HUES48 (cell line): ENCODE data around the gene ZNF584.
"Not testable (repeated sequence)": the region's sequence is repeated elsewhere in the genome, so short reads cannot be mapped to it uniquely, and the experiment has no call there.

Source experiments
- H3K27ac ChIP-seq: one replicate; pipeline ENCODE4 v1.7.0; 2013; ENCODE audit warnings: low read depth, low read length, inconsistent platforms
- H3K27me3 ChIP-seq: 2 replicates; pipeline ENCODE4 v1.6.1; 2013; ENCODE audit warnings: mild to moderate bottlenecking, low read length; ENCODE audit not compliant: control insufficient read depth, insufficient read depth
- H3K36me3 ChIP-seq: 2 replicates; pipeline ENCODE4 v1.6.1; 2013; ENCODE audit warnings: low read length; ENCODE audit not compliant: control insufficient read depth, insufficient read depth
- H3K4me1 ChIP-seq: 2 replicates; pipeline ENCODE4 v1.6.1; 2013; ENCODE audit warnings: mild to moderate bottlenecking, low read length; ENCODE audit not compliant: control insufficient read depth, insufficient read depth
- H3K4me3 ChIP-seq: 2 replicates; pipeline ENCODE4 v1.5.1; 2013; ENCODE audit warnings: mild to moderate bottlenecking, low read depth, low read length
- H3K9ac ChIP-seq: 2 replicates; pipeline ENCODE4 v1.6.1; 2013; ENCODE audit warnings: mild to moderate bottlenecking, low read depth, low read length, moderate library complexity
- H3K9me3 ChIP-seq: 2 replicates; pipeline ENCODE4 v1.6.1; 2013; ENCODE audit warnings: low read length; ENCODE audit not compliant: control insufficient read depth, insufficient read depth

Gene ZNF584

DNA sequence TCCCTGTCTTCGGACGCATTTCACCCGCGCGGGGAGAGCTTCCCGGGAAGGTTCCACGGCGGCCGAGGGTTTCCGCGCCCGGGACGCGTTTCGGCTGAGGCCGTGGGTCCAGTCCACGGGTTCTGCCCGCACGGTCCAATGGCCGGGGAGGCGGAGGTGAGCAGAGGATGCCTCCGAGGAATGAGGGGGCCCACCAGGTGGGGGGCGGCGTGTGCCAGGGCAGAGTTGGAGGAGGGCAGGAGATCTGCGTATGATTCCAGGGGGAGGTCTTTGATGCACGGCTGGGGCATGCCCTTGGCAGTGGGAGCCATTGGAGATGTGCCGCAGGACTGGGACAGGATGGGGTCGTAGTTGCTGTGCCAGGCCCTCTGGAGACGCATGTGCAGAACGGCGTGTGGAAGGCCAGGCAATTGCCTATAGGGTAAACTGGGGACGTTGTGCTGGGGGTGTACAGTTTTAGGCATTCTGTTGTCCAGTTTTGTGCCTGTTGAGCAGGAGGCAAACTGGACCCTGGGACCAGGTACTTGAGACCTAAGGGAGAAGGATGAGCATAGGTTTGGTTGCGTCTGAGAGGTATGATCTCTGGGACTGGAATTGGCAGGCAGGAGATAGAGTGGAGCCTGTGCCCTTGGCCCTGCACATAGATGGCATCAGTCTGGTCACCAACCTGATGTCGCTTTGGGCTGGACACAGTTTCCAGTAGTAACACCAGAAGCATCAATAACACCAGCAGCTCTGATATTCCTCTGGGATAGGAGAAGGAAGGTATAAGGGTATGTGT lies 751 bp downstream of the ZNF584 start:
- H3K9me3 ChIP-seq = no peaks in the 10 kb centered on the region
- H3K9ac ChIP-seq = peak overlapping the region; percentile 46; the same call in 1 of the 2 replicates
- H3K36me3 ChIP-seq = no peaks in the 10 kb centered on the region
- H3K4me3 ChIP-seq = peak overlapping the region; percentile 93
- H3K4me1 ChIP-seq = no peaks in the 10 kb centered on the region
- peaks cover 7% of the 10 kb centered on the region; the same call in 1 of the 2 replicates for H3K27me3 ChIP-seq
- H3K27ac ChIP-seq = no peak overlapping the region

DNA sequence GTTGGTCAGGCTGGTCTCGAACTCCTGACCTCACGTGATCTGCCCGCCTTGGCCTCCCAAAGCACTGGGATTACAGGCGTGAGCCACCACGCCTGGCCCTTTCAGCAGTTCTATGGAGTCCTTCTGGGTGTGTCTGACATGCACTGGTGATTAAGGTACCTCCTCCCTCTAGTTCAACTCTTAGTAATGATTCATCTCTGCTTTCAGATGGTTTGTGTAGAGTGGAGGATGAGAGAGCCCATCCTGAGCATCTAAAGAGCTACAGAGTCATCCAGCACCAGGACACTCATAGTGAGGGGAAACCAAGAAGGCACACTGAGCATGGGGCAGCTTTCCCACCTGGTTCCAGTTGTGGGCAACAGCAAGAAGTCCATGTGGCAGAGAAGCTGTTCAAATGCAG lies 8.2 kb downstream of the ZNF584 start:
- Histone ChIP-seq H3K4me3 (no peak overlapping the region), H3K9me3 (no peaks in the 10 kb centered on the region), H3K36me3 (peaks cover 14% of the 10 kb centered on the region; the same call in 1 of the 2 replicates), H3K9ac (no peak overlapping the region), H3K27me3 (no peaks in the 10 kb centered on the region), H3K4me1 (no peaks in the 10 kb centered on the region), H3K27ac (no peak overlapping the region)

DNA sequence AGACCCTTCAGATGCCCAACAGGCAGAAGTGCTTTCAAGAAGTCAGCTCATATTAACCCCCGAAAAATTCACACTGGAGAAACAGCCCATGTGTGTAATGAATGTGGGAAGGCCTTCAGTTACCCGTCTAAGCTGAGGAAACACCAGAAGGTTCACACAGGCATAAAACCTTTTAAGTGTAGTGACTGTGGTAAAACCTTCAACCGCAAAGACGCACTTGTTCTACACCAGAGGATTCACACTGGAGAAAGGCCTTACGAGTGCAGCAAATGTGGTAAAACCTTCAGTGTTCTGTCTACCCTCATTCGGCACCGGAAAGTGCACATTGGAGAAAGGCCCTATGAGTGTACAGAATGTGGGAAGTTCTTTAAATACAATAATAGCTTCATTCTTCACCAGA lies 8.6 kb downstream of the ZNF584 start:
- Histone ChIP-seq H3K9me3 (no peaks in the 10 kb centered on the region), H3K27me3 (no peaks in the 10 kb centered on the region), H3K9ac (no peak overlapping the region), H3K36me3 (peaks cover 14% of the 10 kb centered on the region; the same call in 1 of the 2 replicates), H3K4me3 (no peak overlapping the region), H3K4me1 (no peaks in the 10 kb centered on the region), H3K27ac (no peak overlapping the region)

DNA sequence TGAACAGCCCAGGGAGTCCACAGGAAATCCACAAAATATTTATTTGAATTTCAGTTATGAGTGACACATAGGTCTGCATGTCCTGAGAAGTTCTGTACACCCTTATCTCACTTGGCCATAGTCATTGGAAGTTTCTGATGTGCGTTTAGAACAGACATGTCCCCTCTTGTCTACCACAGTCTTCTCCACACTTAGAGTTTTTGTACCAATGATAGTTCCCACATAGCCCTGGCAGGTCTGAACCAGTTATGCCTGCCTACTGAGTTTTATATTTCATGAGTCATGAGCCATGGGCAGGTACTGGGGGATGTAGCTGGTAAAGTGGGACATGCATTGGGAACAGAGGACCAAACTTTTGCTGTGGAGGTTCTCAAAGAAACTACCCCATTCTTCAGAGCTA lies 20.2 kb downstream of the ZNF584 start:
- no peak overlapping the region for H3K4me3 ChIP-seq
- peaks cover 12% of the 10 kb centered on the region for H3K36me3 ChIP-seq
- no peaks in the 10 kb centered on the region for H3K4me1 ChIP-seq
- no peak overlapping the region for H3K9ac ChIP-seq
- H3K27ac ChIP-seq = no peak overlapping the region
- no peaks in the 10 kb centered on the region for H3K27me3 ChIP-seq
- H3K9me3 ChIP-seq = peaks cover 56% of the 10 kb centered on the region

DNA sequence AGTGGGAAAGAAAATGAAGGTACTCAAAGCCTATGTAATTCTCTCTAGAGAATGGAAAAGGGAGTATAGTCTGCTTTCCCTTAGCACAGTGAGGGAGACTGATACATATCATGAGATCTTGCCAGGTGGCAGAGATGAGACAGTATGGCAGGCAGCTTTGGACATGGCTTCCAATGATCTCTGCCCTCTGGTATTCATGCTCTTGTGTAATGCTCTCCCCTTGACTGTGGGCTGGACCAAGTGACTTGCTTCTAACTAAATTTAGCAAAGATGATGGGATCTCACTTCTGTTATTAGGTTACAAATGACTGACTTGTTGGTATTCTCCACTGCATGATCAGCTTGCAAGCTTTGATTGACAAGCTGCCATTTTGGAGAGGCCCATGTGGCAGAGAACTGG lies 21.3 kb downstream of the ZNF584 start:
- Histone ChIP-seq H3K27me3 (no peaks in the 10 kb centered on the region), H3K36me3 (peaks cover 23% of the 10 kb centered on the region), H3K9me3 (peaks cover 67% of the 10 kb centered on the region), H3K4me3 (no peak overlapping the region), H3K4me1 (no peaks in the 10 kb centered on the region), H3K9ac (no peak overlapping the region), H3K27ac (no peak overlapping the region)

DNA sequence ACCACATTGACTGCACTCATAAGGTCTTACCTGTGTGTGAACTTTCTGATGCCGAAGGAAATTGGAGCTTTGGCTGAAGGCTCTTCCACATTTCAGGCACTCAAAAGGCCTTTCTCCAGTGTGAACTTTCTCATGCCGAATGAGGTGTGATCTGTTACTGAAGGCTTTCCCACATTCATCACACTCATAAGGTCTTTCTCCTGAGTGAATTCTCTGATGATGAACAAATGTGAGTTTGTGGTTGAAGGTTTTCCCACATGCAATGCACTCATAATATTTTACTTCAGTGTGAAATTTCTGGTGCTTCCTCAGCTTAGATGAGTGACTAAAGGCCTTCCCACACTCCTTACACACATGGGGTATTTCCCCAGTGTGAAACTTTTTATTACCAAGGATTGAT lies 25.8 kb downstream of the ZNF584 start:
- no peaks in the 10 kb centered on the region for H3K4me1 ChIP-seq
- H3K27ac ChIP-seq = no peak overlapping the region
- no peak overlapping the region for H3K9ac ChIP-seq
- H3K27me3 ChIP-seq = no peaks in the 10 kb centered on the region
- H3K4me3 ChIP-seq = no peak overlapping the region; the same call in 1 of the 2 replicates
- peaks cover 43% of the 10 kb centered on the region for H3K36me3 ChIP-seq
- peaks cover 86% of the 10 kb centered on the region for H3K9me3 ChIP-seq

DNA sequence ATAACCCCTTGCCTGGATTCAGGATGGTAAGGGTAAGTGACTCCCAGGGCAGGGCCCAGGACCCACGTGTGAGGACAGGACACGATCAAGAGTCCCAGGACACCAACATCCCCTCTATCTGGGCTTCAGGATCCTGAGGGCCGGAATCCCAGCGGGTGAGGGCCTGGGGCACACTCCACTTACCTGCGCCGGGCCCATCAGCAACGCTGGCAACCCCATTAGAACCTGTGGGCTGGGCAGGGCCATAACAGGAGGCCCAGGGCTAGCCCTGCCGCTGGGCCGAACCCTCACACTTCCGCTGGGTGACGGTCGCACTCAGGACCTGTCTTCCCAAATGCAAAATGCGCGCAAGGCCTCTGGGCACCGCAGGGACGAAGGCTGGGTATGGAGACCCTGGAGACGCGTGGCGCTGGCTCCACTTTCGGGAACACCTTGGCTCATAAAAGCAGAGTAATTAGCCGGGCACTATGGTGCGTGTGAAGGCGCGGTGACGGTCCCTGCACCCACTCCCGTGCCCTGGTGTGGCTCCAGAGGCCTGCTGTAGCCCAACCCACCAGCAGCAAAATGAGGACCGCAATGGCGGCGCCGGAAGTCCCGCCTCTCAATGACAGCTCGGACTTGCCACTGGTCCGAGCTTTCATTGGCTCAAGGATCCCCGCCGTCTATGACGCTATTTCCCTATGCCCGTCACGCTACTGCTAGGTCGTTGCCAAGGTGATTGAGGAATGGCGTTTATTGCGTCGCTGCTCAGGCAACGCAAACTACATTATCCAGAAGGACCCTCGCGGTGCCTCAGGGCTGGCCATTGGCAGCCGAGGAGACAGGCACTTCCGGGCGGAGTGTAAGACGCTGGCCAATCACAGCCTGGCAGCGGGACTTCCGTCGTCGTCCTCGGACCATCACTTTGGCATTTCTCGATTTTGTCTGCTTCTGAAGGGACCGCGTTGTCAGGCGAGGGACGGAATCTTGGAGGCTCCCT lies 31.4 kb downstream of the ZNF584 start, which contains the start of gene ZNF132:
Gene ZNF132 (minus strand): TSS at position 578 of the 979 bp plus-strand sequence. CDS start 332 bp downstream, at position 246.
- Histone ChIP-seq H3K4me3 (peak within 1 kb of the TSS; percentile 69), H3K27me3 (peaks cover 5% of the 10 kb centered on the region; the same call in 1 of the 2 replicates), H3K9me3 (peaks cover 49% of the 10 kb centered on the region), H3K4me1 (no peaks in the 10 kb centered on the region), H3K27ac (no peak within 1 kb of the TSS), H3K36me3 (peaks cover 19% of the 10 kb centered on the region), H3K9ac (no peak within 1 kb of the TSS)

DNA sequence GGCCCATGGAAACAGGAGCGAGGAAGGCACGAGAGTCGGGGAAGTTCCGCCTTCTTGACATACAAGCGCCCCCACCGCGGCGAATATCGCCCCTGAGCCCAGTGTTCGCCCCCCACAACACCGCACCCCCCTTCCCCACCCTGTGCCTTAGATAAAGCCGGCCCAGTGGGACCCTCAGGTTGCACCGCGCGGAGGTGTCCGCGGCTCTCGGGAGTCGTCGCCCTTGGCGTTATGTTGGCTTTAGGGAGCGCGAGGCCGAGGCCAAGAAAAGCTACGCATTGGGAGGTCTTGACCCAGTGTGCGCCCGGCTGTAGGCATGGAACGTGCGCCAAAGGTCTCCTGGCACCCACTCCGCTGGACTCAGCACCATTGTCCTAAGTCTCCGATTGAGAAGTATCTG lies 32.1 kb downstream of the ZNF584 start:
- peaks cover 5% of the 10 kb centered on the region; the same call in 1 of the 2 replicates for H3K27me3 ChIP-seq
- peaks cover 42% of the 10 kb centered on the region for H3K9me3 ChIP-seq
- H3K36me3 ChIP-seq = peaks cover 12% of the 10 kb centered on the region
- peak overlapping the region; percentile 69 for H3K4me3 ChIP-seq
- H3K9ac ChIP-seq = no peak overlapping the region
- no peak overlapping the region for H3K27ac ChIP-seq
- no peaks in the 10 kb centered on the region for H3K4me1 ChIP-seq

DNA sequence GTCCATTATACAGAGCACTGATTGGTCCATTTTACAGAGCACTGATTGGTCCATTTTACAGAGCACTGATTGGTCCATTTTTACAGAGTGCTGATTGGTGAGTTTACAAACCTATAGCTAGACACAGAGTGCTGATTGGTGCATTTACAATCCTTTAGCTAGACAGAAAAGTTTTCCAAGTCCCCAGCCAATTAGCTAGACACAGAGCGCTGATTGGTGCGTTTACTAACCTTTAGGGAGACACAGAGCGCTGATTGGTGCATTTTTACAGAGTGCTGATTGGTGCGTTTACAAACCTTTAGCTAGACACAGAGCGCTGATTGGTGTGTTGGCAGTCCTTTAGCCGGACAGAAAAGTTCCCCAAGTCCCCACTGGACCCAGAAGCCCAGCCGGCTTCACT lies 34.5 kb downstream of the ZNF584 start:
- not testable (repeated sequence) for H3K27ac ChIP-seq, H3K36me3 ChIP-seq, H3K4me1 ChIP-seq, H3K27me3 ChIP-seq, H3K4me3 ChIP-seq, H3K9ac ChIP-seq
- peaks cover 27% of the 10 kb centered on the region for H3K9me3 ChIP-seq

DNA sequence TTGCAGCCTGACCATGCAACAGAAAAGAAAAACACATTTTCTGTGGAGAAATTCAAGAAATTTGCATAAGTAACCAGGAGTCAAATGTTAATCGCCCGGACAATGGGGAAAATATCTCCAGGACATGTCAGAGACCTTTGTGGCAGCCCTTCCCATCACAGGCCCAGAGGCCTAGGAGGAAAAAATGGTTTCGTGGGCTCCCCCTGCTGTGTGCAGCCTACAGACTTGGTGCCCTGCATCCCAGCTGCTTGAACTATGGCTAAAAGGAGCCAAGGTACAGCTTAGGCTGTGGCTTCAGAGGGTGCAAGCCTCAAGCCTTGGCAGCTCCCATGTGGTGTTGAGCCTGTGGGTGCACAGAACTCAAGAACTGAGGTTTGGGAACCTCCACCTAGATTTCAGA lies 40.4 kb downstream of the ZNF584 start:
- H3K27ac ChIP-seq, H3K4me1 ChIP-seq, H3K36me3 ChIP-seq, H3K4me3 ChIP-seq, H3K9ac ChIP-seq: not testable (repeated sequence)
- H3K9me3 ChIP-seq = peaks cover 11% of the 10 kb centered on the region
- H3K27me3 ChIP-seq = peaks cover 13% of the 10 kb centered on the region

DNA sequence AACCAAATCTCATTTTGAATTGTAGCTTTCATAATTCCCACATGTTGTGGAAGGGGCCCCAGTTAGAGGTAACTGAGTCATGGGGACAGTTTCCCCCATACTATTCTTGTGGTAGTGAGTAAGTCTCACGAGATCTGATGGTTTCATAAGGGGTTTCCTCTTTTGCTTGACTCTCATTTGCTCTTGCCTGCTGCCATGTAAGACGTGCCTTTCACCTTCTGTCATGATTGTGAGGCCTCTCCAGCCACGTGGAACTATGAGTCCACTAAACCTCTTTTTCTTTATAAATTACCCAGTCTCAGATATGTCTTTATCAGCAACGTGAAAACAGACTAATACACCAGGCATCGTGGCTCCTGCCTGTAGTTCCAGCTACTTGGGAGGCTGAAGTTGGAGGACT lies 41.5 kb downstream of the ZNF584 start:
- H3K4me1 ChIP-seq, H3K27ac ChIP-seq, H3K36me3 ChIP-seq, H3K9ac ChIP-seq, H3K4me3 ChIP-seq: not testable (repeated sequence)
- Histone ChIP-seq H3K27me3 (peaks cover 13% of the 10 kb centered on the region), H3K9me3 (peaks cover 11% of the 10 kb centered on the region)
